NCI-H2171 (cell line): ENCODE results near the gene ALDH1B1.
"Not testable (repeated sequence)": the region's sequence is repeated elsewhere in the genome, so short reads cannot be mapped to it uniquely, and the experiment has no call there.

Source experiments
- DNase-seq: peaks from one replicate; lab custom pipeline; 2025; lab: John Stamatoyannopoulos, UW

Gene ALDH1B1

DNA sequence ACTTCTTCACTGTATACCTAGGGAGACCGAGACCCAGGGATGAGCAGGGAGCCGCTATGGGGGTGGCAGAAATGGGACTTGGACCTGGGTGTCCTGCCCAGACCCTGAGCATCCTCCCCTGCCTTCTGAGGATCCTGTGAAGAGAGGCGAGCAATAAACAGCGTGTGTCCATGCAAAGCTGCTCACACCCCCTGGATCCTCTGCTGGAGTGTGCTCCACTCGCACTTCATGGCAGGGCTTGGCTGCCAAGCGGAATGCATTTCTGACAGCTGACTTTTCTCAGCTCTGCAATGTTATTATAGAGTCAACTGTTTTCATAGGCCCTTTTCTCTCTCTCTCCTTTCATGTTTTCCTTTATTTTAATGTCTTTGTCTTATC is 31.0 kb upstream of the ALDH1B1 start:
- DNase-seq: no peak

DNA sequence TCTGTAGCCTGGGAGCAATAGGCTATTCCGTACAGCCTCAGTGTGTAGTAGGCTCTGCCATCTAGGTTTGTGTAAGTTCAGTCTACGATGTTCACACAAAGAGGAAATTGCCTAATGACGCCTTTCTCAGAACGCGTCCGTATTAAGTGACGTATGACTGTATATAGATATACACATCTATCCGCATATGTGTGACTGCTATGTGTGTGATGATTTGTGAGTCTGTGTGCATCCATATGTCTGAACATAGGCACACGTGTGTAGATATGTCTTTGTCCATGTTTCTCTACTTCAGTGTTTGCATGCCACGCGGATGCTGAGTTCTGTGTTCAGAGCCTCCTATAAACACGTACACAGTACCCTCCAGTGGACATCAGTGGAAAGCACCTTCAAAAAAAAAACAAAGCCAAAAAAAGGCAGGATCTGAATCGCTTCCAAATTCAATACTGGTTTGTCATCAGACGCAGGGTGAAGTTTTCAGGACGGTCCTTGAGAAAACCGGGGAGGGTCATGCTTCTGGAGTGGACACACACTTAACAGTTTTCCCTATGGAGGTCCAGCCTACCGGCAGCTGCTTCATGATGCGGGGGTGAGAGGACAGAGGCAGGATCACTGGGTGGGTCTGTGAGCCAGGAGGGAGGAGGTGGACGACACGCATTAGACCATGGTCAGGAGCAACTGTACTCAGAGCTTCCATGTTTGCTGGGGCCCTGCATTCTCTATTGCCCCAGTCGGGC is 29.5 kb upstream of the ALDH1B1 start:
- peak; percentile 45 for DNase-seq

DNA sequence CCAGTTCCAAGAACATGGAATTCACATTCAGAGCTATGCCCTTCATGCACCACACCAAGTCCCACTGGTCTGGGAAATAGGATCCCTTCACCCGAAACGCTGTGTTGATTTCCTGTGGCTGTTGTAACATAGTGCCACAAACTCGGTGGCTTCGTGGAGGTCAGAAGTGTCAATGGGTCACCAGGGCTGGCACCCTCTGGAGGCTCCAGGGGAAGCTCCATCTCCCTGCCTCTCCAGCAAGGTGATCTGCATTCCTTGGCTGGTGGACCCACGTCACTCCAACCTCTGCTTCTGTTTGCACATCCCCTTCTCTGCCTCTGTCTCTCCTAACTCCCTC is 28.9 kb upstream of the ALDH1B1 start:
- no peak for DNase-seq

DNA sequence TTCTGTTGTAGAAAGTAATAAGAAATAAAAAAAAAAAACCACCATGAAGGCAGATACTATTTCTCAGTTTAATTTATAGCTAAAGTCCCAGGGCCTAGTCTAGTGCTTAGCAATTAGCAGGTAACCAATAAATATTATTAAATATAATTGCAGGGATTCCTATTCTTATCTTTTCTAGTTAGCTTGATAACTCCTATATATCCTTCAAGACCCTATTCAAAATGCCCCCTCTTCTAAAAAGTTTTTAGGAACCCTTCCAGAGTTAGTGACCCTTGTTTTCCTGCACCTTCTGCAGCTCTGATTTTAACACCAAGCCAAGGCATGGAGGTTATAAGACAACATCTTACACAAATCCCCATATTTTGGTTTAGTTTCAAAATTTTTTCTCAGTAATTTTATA is 24.6 kb upstream of the ALDH1B1 start:
- DNase-seq: no peak

DNA sequence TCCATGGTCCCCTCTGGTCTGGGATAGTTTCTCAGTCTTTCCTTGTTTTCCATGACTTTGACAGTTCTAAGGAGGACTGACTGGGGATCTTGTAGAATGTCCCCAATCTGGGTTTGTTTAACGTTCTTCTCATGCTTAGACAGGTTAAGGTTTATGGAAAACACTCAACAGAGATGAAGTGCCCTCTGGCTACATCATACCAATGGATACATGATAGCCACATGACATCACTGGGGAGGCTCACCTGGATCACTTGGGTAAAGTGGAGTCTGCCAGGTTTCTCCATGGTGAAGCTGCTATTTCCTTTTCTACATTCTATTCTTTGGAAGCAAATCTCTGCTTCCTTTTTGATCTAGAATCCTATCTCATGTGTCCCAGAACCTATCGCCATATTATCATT is 23.8 kb upstream of the ALDH1B1 start:
- no peak for DNase-seq

DNA sequence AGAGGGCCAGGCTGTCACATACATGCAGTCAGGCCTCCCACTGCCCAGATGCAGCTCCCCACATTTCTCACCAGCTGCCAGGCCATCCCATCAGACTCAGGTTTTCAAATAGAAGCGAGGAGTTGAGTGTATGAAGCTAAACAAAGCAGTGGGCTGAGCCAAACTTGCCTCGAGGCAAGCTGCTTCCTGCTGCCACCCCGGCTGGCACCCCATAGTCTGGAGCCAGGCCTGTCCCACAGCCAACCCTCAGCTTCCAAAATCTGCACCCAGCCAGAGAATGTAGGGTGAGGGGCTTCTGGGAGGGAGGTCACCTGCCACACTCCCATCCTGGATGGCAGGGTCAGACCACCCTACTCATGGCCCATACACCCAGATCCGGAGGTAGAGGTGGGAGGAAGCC is 22.3 kb upstream of the ALDH1B1 start:
- DNase-seq: no peak

DNA sequence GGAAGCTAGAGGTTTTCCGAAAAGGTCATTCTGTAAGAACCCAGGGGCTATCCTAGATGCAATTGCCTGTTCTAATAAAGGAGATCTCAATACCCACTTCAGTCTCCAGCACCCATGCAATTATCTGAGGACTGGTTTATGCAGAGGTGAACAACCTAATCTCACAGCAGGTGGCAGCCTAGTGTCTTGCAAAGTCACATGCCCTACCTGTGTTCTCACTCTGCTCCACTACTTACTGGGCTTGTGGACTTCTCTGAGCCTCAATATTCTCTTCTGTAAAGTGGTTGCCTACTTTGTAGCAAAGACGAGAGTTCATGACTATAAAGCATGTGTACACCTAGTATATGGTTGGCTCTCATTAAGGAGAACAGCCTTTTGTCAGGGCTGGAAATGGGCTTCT is 21.0 kb upstream of the ALDH1B1 start:
- DNase-seq: peak; percentile 56

DNA sequence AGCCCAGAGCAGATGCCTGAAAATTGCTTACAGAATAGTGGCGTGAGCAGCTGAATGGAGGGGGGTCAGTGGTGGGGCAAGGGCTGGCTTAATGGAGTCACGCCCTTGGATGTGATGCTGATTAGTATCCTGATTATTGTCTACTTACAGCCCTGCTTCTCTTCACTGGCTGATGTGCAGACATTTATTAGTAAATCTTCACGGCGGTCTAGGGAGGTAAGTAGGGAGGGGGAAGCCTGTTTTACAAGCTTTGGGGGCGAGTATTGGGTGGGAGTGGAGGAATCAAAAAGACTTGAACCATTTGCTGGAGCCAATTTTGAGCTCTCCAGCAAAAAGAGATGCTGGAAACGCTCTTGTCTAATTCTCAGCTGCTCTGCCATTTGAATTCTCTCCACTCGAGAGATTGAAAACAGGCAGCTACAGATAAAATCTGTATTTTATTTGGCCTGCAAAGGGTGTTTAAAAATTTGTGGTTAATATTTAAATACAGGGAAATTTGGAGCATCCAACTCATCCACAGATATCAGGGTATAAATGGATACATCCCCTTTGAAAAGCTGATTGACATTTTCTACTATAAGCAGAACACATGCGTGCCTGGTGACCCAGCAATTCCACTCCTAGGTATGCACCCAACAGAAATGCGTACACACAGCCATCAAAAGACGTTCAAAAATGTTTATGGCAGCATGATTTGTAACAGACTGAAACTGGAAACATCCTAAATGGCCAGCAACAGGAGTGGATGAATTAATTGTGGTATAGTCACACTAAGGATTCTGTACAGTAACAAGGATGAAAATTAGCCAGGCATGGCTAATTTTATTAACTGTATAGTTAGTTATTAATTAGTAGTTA is 19.5 kb upstream of the ALDH1B1 start:
- no peak for DNase-seq

DNA sequence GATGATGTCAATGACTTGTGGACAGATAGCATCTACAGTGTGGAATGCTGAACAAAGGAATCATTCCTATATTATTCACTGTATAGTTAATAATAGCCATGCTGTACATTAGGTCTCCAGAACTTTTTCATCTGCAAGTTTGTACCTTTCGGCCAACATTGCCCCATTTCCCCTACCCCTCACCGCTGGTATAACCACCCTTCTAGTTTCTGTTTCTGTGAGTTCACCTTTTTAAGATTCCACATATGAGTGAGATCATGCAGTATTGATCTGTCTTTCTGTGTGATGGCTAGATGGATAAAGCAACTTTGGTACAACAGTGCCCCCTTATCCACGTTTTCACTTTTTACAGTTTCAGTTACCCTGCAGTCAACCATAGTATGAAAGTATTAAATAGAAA is 18.8 kb upstream of the ALDH1B1 start:
- no peak for DNase-seq

DNA sequence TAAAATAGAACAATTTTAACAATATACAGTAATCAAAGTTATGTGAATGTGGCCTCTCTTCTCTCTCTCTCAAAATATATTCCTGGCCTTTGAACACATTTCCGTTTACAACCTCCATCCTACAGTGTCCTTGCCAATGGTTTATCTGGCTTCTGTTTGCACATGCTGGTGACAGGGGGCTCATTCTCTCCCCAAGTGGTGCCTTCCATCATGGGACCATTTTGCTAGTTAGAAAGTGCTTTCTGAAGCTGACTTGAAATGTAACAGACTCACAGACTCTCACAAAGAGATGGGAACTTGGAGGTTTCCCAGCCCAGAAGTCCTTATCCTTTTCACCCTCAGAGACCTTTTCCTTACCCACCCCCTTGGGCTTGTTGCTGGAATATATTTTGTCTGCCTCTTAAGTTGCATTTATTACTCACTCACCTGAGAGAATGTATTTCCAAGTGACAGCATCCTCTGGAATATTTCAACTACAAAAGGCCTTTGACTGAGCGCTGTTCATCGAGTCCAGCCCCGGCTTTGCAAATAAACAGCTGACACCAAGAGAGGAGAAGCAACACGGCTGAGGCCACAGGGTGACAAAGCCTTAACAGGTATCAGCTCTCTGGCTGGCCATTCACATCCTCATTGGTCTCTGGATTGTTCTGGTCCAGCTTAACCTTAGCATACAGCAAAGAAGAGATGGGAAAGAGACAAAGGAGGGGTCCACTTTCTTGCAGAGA is 17.5 kb upstream of the ALDH1B1 start:
- DNase-seq: no peak

DNA sequence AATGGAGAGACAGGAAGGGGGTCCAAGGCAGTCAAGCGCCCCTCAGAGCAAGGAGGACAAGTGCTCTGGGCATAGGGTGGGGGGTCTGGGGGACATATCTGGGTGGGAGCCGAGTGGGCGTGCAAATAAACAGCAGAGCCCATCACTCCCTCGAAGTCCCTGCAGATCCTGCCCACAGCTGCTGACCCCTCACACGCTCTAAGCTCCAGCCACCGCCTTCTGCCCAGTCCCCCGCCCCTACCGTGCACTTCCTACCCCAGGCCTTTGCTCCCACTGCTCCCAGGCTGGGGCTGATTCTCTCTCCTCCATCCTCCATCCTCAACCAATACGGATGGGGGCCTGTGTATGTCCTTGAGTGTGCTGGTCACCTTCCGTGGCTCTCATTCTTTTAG is 16.9 kb upstream of the ALDH1B1 start:
- no peak for DNase-seq

DNA sequence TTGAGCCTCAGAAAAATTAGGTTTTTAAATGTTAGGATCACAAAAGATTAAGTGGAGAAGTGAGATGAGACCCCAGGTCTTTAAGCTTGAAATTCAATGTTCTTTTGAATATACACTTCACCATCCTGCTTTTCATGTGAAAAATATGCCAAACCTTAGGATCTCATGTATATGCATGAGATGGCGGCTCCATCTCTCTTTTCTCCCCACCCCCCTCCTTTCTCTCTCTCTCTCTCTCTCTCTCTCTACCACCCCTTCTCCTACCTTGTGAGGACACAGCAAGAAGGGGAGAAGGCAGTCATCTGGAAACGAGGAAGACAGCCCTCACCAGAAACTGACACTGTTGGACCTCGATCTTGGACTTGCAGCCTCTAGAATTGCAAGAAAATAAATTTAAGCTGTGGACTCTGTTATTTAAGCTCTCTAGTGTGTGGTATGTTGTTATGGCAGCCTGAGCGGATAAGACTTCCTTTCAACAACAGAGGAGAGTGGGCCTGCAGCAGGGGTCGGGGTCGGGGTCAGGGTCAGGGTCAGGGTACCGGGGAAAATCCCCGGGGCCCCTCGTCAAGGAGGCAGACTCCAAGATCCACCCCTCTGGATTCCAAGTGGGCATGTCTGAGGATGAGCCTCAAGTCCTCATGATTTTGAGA is 16.4 kb upstream of the ALDH1B1 start:
- no peak for DNase-seq

DNA sequence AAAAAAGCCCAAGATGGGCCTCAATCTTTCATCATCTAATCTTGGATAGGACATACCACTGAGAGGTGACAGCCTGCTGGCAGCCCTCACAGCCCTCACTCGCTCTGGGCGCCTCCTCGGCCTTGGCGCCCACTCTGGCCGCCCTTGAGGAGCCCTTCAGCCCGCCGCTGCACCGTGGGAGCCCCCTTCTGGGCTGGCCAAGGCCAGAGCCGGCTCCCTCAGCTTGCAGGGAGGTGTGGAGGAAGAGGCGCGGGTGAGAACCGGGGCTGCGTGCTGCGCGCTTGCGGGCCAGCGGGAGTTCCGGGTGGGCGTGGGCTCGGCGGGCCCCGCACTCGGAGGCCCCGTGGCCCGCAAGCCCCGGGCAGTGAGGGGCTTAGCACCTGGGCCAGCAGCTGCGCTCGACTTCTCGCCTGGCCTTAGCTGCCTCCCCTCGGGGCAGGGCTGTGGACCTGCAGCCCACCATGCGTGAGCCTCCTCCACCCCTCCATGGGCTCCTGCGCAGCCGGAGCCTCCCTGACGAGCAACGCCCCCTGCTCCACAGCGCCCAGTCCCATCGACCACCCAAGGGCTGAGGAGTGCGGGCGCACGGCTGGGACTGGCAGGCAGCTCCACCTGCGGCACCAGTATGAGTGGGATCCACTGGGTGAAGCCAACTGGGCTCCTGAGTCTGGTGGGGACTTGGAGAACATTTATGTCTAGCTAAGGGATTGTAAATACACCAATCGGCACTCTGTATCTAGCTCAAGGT is 15.0 kb upstream of the ALDH1B1 start:
- DNase-seq: not testable (repeated sequence)

DNA sequence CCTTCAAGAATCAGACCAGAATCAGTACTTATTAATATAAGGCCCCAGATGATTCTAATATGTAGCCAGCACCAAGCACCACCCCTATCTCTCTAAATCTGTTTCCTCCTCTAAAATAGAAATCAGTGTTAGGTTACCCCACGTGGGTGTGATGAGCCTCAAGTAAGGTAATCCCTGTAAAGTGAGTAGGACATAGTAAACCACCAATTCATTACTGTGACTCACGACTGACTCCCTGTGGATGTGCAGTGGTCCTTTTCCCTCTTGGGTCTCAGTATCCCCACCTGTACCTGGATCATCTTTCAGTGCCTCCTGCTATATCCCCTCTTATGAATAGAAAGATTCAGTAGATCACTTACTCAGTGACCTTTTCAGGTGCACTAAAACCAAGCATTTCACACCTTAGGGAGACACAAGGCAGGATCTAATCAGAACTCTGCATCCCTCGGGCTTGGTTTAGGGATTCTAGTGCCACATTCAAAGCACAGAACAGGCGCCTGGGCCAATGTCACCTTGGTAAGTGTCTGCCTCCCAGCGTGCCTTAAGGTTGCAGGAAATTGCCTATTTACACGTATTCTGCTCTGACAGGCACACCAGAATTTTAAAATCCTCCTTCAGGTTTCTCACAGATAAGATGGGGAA is 12.2 kb upstream of the ALDH1B1 start:
- DNase-seq: no peak

DNA sequence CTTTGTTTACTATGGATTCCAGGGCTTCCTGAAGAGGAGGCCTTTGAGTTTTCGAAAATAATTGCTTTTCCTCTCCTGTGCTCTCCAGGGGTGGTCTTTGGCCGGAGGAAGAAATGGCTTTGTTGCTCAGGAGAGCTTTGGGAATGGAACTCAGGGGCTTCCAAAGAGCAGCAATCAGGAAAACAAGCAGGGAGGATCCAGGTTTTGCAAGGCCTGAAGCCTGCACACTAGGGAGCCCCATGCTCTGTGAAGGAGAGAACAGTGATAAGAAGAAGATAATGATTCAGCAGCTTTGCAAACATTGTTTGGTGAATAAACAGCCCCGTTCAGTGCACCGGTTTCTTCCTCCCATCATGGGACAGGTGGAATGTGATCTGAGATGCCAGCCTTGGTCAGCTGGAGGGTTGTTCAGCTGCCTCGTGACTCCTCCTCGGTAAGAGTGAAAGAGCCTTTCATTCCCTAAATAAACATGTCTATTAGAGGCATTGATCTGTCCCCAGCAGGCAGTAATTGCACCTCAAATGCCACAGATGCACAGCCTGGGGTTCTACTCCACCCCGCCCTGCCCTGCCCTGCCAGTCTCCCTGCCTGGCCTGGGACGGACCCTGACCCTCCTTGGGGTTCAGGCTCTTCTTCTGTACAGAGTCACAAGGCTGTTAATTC is 11.5 kb upstream of the ALDH1B1 start:
- no peak for DNase-seq

DNA sequence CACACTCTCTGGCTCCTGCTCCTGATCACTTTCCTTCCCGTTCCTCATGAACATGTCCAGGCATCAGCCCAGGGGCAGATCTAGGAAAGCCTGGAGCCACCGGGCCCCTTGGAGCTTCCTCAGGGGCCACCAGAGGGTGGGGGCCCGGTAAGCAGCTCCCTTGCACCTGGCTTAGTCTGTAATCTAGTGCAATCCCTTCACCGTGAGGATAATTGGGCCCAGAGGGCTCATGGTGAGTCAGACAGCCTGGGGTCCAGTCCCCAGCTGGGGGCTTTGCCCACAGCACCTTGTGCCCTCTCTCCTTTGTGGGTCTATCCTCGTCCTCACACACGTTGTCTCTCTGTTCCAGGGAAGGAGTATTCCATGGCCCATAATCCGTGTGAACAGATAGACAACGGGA is 10.4 kb upstream of the ALDH1B1 start:
- DNase-seq: no peak

DNA sequence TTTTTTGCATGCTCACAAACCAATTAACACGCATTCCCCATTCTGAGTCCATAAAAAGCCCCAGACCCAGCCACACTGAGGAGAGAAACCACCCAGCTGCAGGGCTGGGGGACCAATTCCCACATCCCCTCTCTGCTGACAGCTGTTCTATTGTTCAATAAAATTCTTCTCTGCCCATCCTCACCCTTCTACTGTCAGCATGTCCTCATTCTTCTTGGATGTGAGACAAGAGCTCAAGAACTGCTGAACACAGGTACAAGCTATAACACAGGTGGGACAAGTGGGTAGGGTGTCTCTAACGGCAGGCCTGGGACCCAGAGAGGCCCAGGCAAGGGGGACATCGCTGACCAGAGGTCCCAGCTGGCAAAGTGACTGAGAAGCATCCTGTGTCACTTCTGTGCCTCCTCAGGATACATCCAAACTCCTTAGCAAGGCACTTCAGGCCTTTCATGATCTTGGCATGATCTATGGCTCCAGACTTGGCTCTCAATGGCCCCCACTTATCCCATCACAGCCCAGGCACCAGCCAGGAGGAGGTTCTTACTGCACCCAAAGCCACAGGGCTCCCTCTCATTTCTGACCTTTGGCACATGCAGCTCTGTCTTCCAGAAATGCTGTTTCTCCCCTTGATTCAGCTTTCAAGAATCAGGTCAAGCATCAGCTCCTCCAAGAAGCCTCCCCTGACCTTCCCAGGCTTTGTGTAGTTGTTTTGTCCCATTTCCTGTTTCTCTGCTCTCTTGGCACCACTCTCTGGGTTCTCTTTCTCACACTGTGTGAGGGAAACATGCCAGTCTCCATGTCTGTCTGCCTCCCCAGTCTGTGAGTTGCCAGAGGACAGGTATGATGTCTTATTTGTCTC is 7.3 kb upstream of the ALDH1B1 start:
- no peak for DNase-seq

DNA sequence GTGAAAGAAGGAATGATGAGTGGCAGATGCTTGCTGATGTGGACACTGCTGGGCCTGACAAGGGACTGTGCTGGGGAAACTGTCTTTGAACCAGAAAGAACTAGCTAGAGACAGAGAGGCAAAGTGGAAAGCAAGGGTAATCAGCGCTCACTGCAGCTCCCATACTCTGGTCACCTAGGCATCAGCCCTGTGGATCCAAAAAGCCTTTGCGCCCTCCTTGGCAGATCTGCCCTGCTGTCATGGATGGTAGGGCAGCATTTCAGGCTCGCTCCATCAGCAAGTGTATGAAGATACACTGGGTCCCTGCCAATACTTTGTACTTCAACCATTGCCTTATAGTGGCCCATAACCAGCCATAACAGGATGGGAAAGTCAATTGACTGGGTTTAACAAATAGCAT is 6.6 kb upstream of the ALDH1B1 start:
- DNase-seq: no peak

DNA sequence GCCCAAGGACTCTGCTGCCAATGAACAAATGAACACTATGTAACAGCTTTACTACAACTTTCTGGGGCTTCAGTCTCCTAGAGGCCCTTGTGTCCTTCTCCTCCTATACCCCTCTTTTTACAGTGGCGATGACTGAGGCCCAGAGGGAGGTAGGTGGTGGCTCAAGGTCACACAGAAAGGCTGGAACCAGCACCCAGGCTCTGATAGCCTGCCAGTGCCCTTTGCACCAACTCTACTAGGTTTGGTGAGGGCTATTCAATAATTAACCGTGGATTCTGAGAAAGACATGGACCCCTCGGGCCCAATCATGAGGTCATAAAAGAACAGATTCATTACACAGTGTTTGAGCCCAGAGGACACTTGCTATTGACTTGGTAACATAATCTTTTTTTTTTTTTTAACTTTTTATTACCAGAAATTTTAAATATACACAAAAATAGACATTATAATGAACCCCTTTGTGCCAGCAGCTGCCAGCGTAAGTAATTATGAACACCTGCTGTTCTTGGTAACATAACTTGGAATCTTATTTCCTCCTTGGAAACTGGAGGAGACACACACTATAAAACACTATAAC is 6.1 kb upstream of the ALDH1B1 start:
- no peak for DNase-seq
